Measurements from ENCODE around the gene GPATCH8.

- TF ChIP-seq CTCF (conservative IDR thresholded peaks at IDR 0.05; ENCODE audit: low read depth, low read length) (peak; percentile 57), EZH2 (IDR thresholded peaks at IDR 0.05; ENCODE audit: borderline replicate concordance, low read depth, low read length, poor library complexity, severe bottlenecking) (no peak)
Observed at GRCh38 chr17:44376124-44376523, 127.1 kb downstream of the GPATCH8 start.
